A549 (cell line): ENCODE results near the gene GPR52.

Experiments used
- CEBPB ChIP-seq, 2 experiments: fragments of >200 bp in 1 of 2; sonication (Bioruptor Twin) in 1 of 2; formaldehyde crosslinking in 1 of 2; IDR thresholded peaks; 2 replicates each; pipeline ENCODE4 v1.6.1; 2012 to 2016
- PHF8 ChIP-seq: fragments of 200-600 bp; sonication (generic); IDR thresholded peaks from 2 replicates; pipeline ENCODE4 v1.6.1; 2016; ENCODE audit warnings: low read depth, mild to moderate bottlenecking, antibody characterized with exemption, moderate library complexity, borderline replicate concordance
- POLR2A ChIP-seq: IDR thresholded peaks from 2 replicates; pipeline ENCODE4 v1.6.1; 2012; ENCODE audit warnings: mild to moderate bottlenecking, low read length
- POLR2AphosphoS2 ChIP-seq: conservative IDR thresholded peaks from 2 replicates; pipeline ENCODE4 v1.6.1; 2012; ENCODE audit warnings: low read length, improper control_type of control experiment, inconsistent platforms
- TF ChIP-seq, protein P1 (sequence below): fragments of >200 bp; sonication (Bioruptor Twin); formaldehyde crosslinking; IDR thresholded peaks from 3 replicates; pipeline ENCODE4 v1.5.1; 2016
- TF ChIP-seq, protein P2 (sequence below): IDR thresholded peaks from 2 replicates; pipeline ENCODE4 v1.6.1; 2012

DNA sequence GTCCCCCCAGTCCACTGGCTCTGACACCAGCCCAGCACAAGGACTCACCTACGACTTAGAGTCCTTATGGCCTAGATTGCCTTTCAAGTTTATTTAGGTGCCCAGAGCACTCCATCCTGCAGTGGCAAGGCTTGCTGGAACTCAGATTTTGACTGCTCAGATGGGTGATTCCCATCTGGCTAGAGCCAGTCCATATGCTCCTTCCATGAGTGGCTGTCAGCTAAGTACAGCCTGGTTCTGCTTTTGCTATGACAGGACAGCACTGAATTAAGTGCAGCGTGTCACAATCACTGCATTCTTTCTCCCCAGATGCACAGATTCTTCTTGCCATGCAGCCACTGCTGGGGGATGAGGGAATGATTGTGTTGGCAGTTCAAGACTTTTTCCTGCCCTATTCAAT lies 43.8 kb downstream of the GPR52 start:
- TF ChIP-seq POLR2A: no peak
- TF ChIP-seq, protein P1, sequence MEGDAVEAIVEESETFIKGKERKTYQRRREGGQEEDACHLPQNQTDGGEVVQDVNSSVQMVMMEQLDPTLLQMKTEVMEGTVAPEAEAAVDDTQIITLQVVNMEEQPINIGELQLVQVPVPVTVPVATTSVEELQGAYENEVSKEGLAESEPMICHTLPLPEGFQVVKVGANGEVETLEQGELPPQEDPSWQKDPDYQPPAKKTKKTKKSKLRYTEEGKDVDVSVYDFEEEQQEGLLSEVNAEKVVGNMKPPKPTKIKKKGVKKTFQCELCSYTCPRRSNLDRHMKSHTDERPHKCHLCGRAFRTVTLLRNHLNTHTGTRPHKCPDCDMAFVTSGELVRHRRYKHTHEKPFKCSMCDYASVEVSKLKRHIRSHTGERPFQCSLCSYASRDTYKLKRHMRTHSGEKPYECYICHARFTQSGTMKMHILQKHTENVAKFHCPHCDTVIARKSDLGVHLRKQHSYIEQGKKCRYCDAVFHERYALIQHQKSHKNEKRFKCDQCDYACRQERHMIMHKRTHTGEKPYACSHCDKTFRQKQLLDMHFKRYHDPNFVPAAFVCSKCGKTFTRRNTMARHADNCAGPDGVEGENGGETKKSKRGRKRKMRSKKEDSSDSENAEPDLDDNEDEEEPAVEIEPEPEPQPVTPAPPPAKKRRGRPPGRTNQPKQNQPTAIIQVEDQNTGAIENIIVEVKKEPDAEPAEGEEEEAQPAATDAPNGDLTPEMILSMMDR: no peak
- TF ChIP-seq, protein P2, sequence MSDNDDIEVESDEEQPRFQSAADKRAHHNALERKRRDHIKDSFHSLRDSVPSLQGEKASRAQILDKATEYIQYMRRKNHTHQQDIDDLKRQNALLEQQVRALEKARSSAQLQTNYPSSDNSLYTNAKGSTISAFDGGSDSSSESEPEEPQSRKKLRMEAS: no peak
- TF ChIP-seq POLR2AphosphoS2: no peak
- no peak for TF ChIP-seq PHF8
- TF ChIP-seq CEBPB (IDR thresholded peaks at IDR 0.05): no peak
